Measurements from ENCODE around the gene WDR41.

The WDR41 gene

GRCh38 chr5:77443670-77444069 lies 48.4 kb downstream of the WDR41 start:
- no peak for DNase-seq

- DNase-seq: no peak
These were observed 54.0 kb downstream of the WDR41 start for GRCh38 chr5:77438071-77438470.

- DNase-seq: peak; percentile 4
These were observed 54.9 kb downstream of the WDR41 start for GRCh38 chr5:77437194-77437593.

DNA sequence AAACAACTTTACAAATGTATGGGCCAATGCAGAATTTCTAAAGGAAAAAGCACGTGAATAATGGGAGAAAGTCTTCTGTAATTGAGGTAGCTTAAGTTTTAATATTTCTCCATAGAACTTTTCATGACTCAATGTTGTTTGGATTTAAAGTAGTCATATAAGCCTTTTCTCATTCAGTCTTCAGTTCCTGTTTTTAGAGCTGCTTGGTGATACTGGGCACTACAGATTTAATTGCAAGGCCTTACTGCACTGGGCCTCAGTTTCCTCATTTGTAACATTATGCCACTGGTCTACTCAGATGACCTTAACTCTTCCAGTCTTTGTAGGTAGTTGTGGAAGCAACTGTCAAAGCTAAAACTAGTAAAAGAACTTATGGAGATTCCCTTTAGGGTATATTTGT lies 60.4 kb downstream of the WDR41 start:
- no peak for DNase-seq

GRCh38 chr5:77431286-77431685 lies 60.8 kb downstream of the WDR41 start:
- DNase-seq: no peak

GRCh38 chr5:77430726-77431125 lies 61.4 kb downstream of the WDR41 start:
- no peak for DNase-seq

DNA sequence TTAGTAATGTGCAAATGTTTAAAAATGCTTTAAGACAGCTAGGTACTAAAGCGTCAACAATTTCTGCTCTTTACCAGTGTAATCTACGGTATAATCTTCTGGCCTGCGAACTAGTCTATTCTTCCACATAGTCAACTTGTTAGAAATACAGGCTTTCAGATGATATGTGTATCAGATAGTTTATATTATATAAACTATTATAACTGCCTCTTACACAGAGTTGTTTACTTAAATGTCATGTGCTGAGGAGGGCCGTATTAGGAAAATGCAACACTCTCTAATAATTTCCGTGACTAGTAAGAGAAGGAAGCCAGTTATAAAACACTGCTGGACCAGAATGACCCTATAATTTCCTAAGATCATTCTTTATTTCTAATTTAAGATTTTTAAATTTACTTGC lies 63.6 kb downstream of the WDR41 start:
- DNase-seq: no peak

DNA sequence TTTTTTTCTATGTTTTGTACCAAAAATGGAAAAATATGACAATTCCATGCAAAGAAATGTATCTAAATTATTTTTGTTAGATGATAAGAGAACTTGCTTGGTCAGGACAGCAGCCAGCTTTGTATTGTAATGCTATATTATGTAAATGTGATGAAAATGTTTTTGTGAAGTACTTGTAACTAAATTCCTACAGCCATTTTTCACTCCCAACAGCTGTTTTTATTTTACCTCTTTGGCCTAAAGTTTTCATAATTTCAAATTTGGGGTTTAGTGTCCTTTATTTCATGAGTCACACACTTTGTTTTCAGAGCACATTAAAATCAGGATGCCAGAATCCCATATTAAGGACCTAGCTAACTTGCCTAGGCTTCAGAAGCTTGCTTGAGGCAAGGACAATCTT lies 64.1 kb downstream of the WDR41 start:
- DNase-seq: no peak

GRCh38 chr5:77426670-77427069 lies 65.4 kb downstream of the WDR41 start:
- no peak for DNase-seq

DNA sequence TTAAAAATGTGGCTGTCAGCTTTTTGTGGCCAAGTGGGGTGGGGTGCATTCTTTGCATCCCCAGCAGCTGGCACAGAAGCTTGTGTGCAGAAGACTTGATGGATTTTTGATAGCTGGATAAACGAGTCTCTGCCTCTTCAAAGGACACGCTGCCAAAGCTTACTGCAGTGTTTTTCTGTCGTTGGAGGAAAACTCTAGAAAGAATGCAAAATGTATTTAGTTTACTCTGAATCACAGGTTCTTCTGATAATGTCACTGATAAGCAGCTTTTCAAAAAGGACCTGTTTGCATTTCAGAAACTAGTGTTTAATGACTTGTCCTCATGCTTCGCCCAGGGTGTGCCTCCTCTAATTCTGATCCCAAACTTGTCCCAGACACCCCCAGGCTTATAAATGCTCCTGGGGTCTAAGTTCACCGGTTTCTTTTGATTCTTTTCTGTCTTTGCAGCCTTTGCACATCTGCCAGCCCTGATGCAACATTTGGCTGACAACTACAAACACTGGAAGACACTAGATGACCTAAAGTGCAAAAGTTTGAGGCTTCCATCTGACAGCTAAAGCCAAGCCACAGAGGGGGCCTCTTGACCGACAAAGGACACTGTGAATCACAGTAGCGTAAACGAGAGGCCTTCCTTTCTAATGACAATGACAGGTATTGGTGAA lies 66.0 kb downstream of the WDR41 start:
- no peak for DNase-seq

DNA sequence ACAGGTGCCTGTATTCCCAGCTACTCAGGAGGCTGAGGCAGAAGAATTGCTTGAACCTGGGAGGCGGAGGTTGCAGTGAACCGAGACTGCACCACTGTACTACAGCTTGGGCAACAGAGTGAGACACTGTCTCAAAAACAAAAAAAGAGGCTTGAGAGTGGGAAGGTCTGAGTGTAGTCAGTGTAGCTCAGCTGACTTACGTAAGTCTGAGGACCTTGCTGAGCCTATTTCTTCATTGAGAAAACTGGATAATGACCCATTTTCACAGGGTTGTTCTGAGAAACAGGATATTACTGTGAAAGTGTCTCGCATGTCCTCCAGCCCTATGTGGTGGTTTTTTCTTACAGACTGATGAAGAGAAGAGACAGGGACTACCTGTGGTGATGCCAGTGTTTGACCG lies 66.7 kb downstream of the WDR41 start:
- no peak for DNase-seq

GRCh38 chr5:77424921-77425320 lies 67.2 kb downstream of the WDR41 start:
- no peak for DNase-seq

DNA sequence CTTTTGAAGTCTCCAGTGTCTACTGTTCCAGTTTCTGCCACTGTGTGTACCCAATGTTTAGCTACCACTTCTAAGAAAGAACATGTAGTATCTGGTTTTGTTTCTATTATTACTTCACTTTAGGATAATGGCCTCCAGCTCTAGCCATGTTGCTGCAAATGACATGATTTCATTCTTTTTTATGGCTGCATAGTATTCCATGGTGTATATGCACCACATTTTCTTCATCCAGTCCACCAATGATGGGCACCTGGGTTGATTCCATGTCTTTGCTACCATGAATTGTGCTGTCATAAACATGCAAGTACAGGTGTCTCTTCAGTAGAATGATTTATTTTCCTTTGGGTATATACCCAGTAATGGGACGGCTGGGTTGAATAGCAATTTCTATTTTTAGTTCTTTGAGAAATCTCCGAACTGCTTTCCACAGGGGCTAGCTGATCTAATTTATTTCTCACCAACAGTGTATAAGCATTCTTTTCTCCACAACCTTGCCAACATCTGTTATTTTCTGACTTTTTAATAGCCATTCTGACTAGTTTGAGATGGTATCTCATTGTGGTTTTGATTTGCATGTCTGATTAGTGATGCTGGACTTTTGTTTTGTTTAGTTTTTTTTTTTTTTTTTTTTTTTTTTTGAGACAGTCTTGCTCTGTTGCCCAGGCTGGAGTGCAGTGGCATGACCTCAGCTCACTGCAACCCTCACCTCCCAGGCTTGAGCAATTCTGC lies 68.9 kb downstream of the WDR41 start:
- DNase-seq: no peak

DNA sequence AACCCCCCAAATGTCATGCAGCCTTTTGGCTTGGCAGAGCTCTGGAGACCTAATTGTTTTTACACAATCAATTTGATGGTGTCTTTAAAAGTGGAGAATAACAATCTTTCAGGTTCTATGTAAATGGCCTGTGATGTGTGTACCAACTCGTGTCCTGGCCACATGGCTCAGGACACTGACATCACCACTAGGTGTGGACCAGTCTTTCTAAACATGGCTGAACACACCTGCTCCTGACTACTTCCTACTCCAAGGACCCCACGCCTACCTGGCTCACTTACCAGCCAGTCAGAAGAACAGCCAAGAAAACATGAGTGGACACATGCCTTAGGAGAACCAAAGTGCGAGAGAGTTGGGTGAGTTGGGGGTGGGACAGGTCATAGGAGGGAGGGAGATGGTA lies 71.2 kb downstream of the WDR41 start:
- DNase-seq: no peak

DNA sequence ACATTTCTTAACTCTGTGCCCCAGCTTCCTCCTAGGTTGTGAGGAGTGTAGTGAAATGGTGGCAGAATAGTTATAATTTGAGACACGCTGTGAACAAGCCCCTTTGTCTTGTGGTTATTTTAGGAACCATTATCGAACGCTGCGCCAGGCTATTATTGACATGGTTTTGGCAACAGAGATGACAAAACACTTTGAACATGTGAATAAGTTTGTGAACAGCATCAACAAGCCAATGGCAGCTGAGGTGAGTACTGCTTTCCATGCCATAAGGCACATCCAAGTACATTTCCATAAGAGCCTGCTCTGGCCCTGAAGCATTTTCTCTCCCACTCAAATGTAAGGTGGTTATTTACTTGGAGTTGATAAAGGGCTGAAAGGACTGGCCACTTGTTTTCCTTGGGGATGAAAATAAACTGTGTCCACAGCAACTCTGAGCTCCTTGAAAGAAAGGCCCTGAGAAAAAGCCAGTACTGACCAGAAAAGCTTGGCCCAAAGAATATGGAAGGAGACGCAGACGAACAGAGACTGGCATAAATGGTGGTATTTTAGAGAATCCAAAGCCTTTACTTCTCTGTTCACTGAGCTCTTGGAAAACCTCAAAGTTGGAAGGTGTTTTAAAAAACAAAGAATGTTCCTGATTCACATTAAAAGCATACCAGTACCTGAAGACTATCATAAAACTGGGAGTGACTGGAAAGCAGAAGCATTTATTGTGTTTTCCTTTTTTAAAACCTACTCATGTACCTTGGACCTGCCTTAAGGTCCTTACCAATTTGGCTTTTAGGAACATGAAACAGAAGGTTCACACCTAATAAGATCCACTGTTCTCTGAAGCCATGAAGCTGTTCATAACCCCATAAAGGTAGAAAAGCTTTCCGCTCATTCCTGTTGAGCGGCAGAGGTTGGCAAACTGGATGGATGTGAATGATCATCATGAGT lies 72.2 kb downstream of the WDR41 start:
- DNase-seq: no peak

DNA sequence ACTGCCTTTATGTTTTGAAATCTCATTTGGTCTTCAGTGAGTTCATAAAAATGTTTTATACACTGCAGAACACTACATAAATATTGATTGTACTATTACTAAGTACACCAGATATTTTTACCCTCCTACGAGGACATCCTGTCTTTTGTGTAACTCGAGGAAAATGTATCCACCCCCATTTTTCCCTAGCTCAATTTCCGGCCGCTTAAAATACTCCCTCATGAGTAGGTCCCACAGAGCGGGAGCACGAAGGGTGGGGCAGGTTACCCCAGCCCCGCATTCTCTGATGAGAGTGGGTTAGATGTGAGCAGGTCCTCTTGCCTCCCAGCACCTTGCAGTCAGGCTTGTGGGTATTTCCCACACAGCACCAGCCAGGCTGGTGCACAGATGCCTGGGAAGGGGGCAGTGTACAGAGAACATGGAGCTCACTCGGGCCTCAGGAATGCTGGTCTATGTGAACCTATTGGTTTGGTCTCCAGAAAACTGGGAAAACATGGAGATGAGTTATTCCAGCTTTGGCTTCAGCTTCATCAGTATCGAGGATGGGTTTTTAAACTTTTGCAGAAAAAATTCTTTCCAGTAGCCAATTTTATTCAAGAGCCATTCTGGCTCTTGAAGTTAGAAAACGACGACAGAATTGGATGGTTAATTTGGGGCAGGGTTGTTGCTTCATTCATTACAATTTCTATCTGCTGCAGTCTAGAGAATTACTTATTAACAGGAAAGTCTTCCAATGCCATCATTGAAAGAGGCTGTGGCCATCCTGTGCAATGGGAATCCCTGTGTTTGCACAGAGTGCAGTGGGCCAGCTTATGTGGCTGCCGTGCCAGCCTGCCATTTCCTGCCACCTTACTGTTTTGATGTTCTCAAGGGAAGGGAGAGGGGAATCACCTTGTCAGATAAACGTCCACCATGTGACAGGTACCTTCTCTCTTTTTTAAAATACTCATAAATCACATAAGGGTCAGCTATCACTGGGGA lies 73.2 kb downstream of the WDR41 start:
- no peak for DNase-seq

- no peak for DNase-seq
These were observed 74.0 kb downstream of the WDR41 start for GRCh38 chr5:77418162-77418561.

- DNase-seq: no peak
These were observed 79.1 kb downstream of the WDR41 start for GRCh38 chr5:77413049-77413448.

GRCh38 chr5:77409870-77410621 lies 82.1 kb downstream of the WDR41 start:
- DNase-seq: no peak

GRCh38 chr5:77407152-77407551 lies 85.0 kb downstream of the WDR41 start:
- DNase-seq: no peak

GRCh38 chr5:77402796-77403195 lies 89.3 kb downstream of the WDR41 start:
- no peak for DNase-seq

GRCh38 chr5:77400645-77401044 lies 91.5 kb downstream of the WDR41 start:
- no peak for DNase-seq

Measured in CD4-positive, alpha-beta T cell treated with Interleukin-10 for 1 hour (primary cell).